ENCODE measurements around the gene PLEKHG4. TPM values are rescaled to one million over a fixed set of nuclear protein-coding genes. Genes with fewer than 3 reads are reported as not detected.
A peak's percentile ranks its signal among the peaks of the same experiment; 100 is the strongest.

The PLEKHG4 gene
- total RNA-seq, 1 experiment from 2014 or later, result 14.0 TPM

DNA sequence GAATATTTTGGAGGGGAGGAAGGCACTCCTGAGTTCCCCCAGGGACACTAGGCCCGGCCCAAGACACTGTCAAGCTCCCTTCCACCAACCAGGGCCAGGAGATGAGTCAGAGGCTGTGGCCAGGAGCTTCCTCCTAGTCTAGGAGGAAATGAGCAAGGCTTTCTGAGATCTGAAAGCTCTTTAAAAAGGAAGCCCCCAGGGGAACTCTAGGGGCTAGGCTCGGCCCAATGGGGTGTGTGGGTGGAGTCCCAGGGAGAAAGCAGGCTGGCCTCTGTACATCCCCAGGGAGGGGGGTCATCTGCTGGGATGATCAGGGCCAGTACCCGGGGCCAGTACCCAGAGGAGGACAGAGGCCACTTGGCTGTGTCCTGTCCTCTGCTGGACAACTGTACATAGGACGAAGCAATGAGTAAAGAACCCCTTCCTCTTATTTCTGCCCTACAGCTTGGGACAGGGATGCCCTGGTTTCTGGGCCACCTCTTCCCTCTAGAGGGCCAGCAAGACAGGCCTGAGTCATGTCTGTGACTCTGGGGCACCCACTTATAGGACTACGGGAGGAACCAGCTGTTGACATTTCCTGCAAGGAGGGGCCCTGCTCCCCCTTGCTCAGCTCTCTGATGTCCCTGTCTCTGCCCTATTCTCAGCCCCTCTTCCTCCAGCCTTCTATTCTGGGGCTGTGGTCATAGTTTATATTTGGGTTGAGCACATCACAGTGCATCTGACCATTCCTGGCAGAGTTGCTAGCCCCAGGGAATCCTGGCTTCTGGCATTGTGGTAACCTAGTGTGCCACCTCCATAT is 34.7 kb upstream of the PLEKHG4 start:
- H3K79me2 ChIP-seq (ENCODE audit: low read depth), result peaks cover 46% of the 10 kb centered on the region
- CTCF ChIA-PET, result interaction anchor here (0.6 to 1.0 kb wide), 4 partner anchors 18 to 227 kb away, joined by 3 to 7 read pairs (median 4); partner anchors contain the start of genes ELMO3 and TMEM208
- peaks cover 70% of the 10 kb centered on the region for H3K4me1 ChIP-seq (replicated peaks; ENCODE audit: insufficient read depth)
- H4K20me1 ChIP-seq (ENCODE audit: insufficient read depth), result no peaks in the 10 kb centered on the region
- H3K27me3 ChIP-seq (ENCODE audit: insufficient read depth, low read depth), result no peaks in the 10 kb centered on the region; the same call in 1 of the 2 replicates
- peak overlapping the region; percentile 76 for H3K27ac ChIP-seq
- no TSS peak for BruUV-seq (replicated peaks)
- H3K9me3 ChIP-seq (ENCODE audit: insufficient read depth, low read depth), result no peaks in the 10 kb centered on the region
- H3K9me2 ChIP-seq (ENCODE audit: insufficient read depth), result no peaks in the 10 kb centered on the region
- POLR2A ChIA-PET (ENCODE audit: unreplicated experiment), result interaction anchor here (0.5 to 1.0 kb wide), 8 partner anchors 18 to 862 kb away, joined by 3 to 16 read pairs (median 6); partner anchors contain the start of gene TMEM208
- peak overlapping the region; percentile 90; the same call in 1 of the 2 replicates for H3K4me3 ChIP-seq
- no peaks in the 10 kb centered on the region; the same call in 1 of the 2 replicates for H3K36me3 ChIP-seq (ENCODE audit: low read depth)
- no peak for TF ChIP-seq EZH2 (IDR thresholded peaks at IDR 0.05; ENCODE audit: low read depth)
- TF ChIP-seq, protein P1, sequence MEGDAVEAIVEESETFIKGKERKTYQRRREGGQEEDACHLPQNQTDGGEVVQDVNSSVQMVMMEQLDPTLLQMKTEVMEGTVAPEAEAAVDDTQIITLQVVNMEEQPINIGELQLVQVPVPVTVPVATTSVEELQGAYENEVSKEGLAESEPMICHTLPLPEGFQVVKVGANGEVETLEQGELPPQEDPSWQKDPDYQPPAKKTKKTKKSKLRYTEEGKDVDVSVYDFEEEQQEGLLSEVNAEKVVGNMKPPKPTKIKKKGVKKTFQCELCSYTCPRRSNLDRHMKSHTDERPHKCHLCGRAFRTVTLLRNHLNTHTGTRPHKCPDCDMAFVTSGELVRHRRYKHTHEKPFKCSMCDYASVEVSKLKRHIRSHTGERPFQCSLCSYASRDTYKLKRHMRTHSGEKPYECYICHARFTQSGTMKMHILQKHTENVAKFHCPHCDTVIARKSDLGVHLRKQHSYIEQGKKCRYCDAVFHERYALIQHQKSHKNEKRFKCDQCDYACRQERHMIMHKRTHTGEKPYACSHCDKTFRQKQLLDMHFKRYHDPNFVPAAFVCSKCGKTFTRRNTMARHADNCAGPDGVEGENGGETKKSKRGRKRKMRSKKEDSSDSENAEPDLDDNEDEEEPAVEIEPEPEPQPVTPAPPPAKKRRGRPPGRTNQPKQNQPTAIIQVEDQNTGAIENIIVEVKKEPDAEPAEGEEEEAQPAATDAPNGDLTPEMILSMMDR (conservative IDR thresholded peaks at IDR 0.05), result no peak
- peaks cover 76% of the 10 kb centered on the region for H3F3A ChIP-seq (ENCODE audit: insufficient read depth, low read depth)
- peak; percentile 71 to 94 for DNase-seq
- H2AFZ ChIP-seq, result no peak overlapping the region
- intact Hi-C loops (cut with micrococcal nuclease; ENCODE audit: unreplicated experiment), result loop anchor here (5.0 to 10.0 kb wide), 2 partner anchors 72 to 990 kb away; partner anchors contain the start of genes ESRP2 and NOL3
- H3K4me2 ChIP-seq, result peak overlapping the region; percentile 87

DNA sequence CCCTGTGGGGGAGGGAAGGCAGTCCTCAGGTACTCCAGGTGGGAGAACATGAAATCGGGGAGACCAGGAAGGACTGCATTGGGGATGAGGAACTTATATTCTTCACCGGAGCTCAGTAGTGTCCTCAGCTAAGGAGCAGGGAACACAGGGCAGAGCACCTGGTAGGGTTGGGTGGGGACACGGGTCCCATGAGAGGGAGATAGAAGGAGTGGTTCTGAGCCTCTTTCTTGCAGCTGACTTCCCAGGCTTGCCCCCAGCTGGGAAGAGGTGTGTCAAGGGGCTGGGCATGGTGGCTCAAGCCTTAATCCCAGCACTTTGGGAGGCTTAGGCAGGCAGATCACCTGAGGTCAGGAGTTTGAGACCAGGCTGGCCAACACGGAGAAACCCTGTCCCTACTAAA is 34.1 kb upstream of the PLEKHG4 start:
- peaks cover 64% of the 10 kb centered on the region for H3K4me1 ChIP-seq (replicated peaks; ENCODE audit: insufficient read depth)
- TF ChIP-seq EZH2 (IDR thresholded peaks at IDR 0.05; ENCODE audit: low read depth), result no peak
- H3K36me3 ChIP-seq (ENCODE audit: low read depth), result no peaks in the 10 kb centered on the region
- H3K27ac ChIP-seq, result peak overlapping the region; percentile 76
- H3K9me2 ChIP-seq (ENCODE audit: insufficient read depth), result no peaks in the 10 kb centered on the region
- intact Hi-C loops (cut with micrococcal nuclease; ENCODE audit: unreplicated experiment), result loop anchor here (5.0 to 10.0 kb wide), 2 partner anchors 73 to 990 kb away; partner anchors contain the start of genes ESRP2 and NOL3
- no peak for DNase-seq
- CTCF ChIA-PET, result no interaction called here
- POLR2A ChIA-PET (ENCODE audit: unreplicated experiment), result no interaction called here
- no peaks in the 10 kb centered on the region for H4K20me1 ChIP-seq (ENCODE audit: insufficient read depth)
- H3K4me2 ChIP-seq, result peak overlapping the region; percentile 87
- no peaks in the 10 kb centered on the region; the same call in 1 of the 2 replicates for H3K27me3 ChIP-seq (ENCODE audit: insufficient read depth, low read depth)
- peak overlapping the region; percentile 90; the same call in 1 of the 2 replicates for H3K4me3 ChIP-seq
- no peak overlapping the region for H2AFZ ChIP-seq
- H3K9me3 ChIP-seq (ENCODE audit: insufficient read depth, low read depth), result no peaks in the 10 kb centered on the region
- H3K79me2 ChIP-seq (ENCODE audit: low read depth), result peaks cover 40% of the 10 kb centered on the region
- peaks cover 70% of the 10 kb centered on the region for H3F3A ChIP-seq (ENCODE audit: insufficient read depth, low read depth)
- TSS peak; percentile 31 for BruUV-seq (replicated peaks)

DNA sequence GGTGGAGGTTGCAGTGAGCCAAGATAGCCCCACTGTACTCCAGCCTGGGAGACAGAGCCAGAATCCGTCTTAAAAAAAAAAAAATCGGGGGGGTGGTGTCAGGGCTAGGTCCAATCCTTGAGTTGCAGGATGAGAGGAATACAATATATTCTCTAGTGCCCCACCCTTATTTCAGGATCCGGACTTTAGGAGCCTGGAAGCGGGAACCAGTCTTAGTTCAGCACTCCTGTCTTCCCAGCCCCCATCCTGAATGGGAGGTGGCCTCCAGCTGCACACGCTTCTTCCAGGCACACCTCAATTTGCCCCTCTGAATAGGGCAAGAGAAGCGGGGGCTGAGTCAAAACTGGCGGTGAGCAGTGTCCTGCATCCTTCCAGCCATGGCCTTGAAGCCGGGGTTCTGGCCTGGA is 33.7 kb upstream of the PLEKHG4 start:
- Histone ChIP-seq H3K9me3 (ENCODE audit: insufficient read depth, low read depth) (no peaks in the 10 kb centered on the region), H3K4me1 (replicated peaks; ENCODE audit: insufficient read depth) (peaks cover 59% of the 10 kb centered on the region), H3K27ac (peak overlapping the region; percentile 76), H4K20me1 (ENCODE audit: insufficient read depth) (no peaks in the 10 kb centered on the region), H3K4me3 (peak overlapping the region; percentile 90), H3K79me2 (ENCODE audit: low read depth) (peaks cover 35% of the 10 kb centered on the region), H3F3A (ENCODE audit: insufficient read depth, low read depth) (peaks cover 65% of the 10 kb centered on the region), H3K4me2 (peak overlapping the region; percentile 87), H3K36me3 (ENCODE audit: low read depth) (no peaks in the 10 kb centered on the region), H3K9me2 (ENCODE audit: insufficient read depth) (no peaks in the 10 kb centered on the region), H2AFZ (peak overlapping the region; percentile 90; the same call in 1 of the 2 replicates), H3K27me3 (ENCODE audit: insufficient read depth, low read depth) (no peaks in the 10 kb centered on the region; the same call in 1 of the 2 replicates)
- intact Hi-C loops (cut with micrococcal nuclease; ENCODE audit: unreplicated experiment), result loop anchor here (1.0 to 10.0 kb wide), 6 partner anchors 19 to 989 kb away; partner anchors contain the start of genes ELMO3, ESRP2, NOL3 and TMEM208
- ChIA-PET POLR2A (ENCODE audit: unreplicated experiment) (interaction anchor here (1.0 to 1.1 kb wide), 2 partner anchors 31 to 33 kb away, joined by 7 to 14 read pairs; no protein-coding TSS in a partner anchor), CTCF (interaction anchor here (0.6 to 1.5 kb wide), 3 partner anchors 33 to 47 kb away, joined by 4 read pairs; no protein-coding TSS in a partner anchor)
- no TSS peak for BruUV-seq (replicated peaks)
- DNase-seq, result no peak
- TF ChIP-seq EZH2 (IDR thresholded peaks at IDR 0.05; ENCODE audit: low read depth), result no peak
- TF ChIP-seq, protein P1 (conservative IDR thresholded peaks at IDR 0.05), result no peak

All from PC-9 (cell line).